Neutrophil (primary cell): Measurements from ENCODE around the gene RIPOR2.

Experiments used
- H3K27ac ChIP-seq: fragments of 200-600 bp; sonication (generic); 2 replicates; pipeline ENCODE4 v1.5.1; 2016; ENCODE audit warnings: mild to moderate bottlenecking, moderate library complexity
- H3K27me3 ChIP-seq: fragments of 200-600 bp; sonication (generic); 2 replicates; pipeline ENCODE4 v1.6.0; 2016; ENCODE audit warnings: mild to moderate bottlenecking
- H3K36me3 ChIP-seq: fragments of 200-600 bp; sonication (generic); 2 replicates; pipeline ENCODE4 v1.5.1; 2017
- H3K4me1 ChIP-seq, 2 experiments: fragments of 200-600 bp in 1 of 2; sonication (generic) in 1 of 2; 1 replicate in 1 of 2; 2 replicates in 1 of 2; pipeline versions ENCODE4 v1.5.1 to v1.6.1; 2013 to 2016; ENCODE audit warnings: low read depth in 1 of 2, low read length in 1 of 2, mild to moderate bottlenecking in 1 of 2, moderate library complexity in 1 of 2; ENCODE audit not compliant: control insufficient read depth in 1 of 2, insufficient read depth in 1 of 2
- H3K4me3 ChIP-seq, 2 experiments: fragments of 200-600 bp in 1 of 2; sonication (generic) in 1 of 2; 1 replicate in 1 of 2; 2 replicates in 1 of 2; pipeline ENCODE4 v1.5.1; 2013 to 2016; ENCODE audit warnings: low read depth in 1 of 2, low read length in 1 of 2, mild to moderate bottlenecking in 1 of 2, moderate library complexity in 1 of 2
- H3K9me3 ChIP-seq: fragments of 200-600 bp; sonication (generic); 2 replicates; pipeline ENCODE4 v1.5.1; 2016
- CTCF ChIP-seq: fragments of 200-600 bp; sonication (generic); IDR thresholded peaks from 2 replicates; pipeline ENCODE4 v1.5.1; 2016; ENCODE audit warnings: antibody characterized with exemption

The RIPOR2 gene

GRCh38 chr6:24961852-24962251, 26.1 kb upstream of the RIPOR2 start:
- Histone ChIP-seq H3K36me3 (no peaks in the 10 kb centered on the region), H3K27me3 (no peaks in the 10 kb centered on the region), H3K4me3 (no peak overlapping the region), H3K9me3 (no peaks in the 10 kb centered on the region), H3K4me1 (peaks cover 23 to 44% of the 10 kb centered on the region in 2 experiments), H3K27ac (no peak overlapping the region)
- TF ChIP-seq CTCF, result no peak

GRCh38 chr6:24960991-24961475, 25.3 kb upstream of the RIPOR2 start:
- Histone ChIP-seq H3K4me3 (no peak overlapping the region), H3K27ac (peak overlapping the region; percentile 34), H3K27me3 (no peaks in the 10 kb centered on the region), H3K9me3 (no peaks in the 10 kb centered on the region), H3K4me1 (peaks cover 26 to 44% of the 10 kb centered on the region in 2 experiments), H3K36me3 (no peaks in the 10 kb centered on the region)
- no peak for TF ChIP-seq CTCF

GRCh38 chr6:24959319-24959718, 23.6 kb upstream of the RIPOR2 start:
- H3K4me1 ChIP-seq, result peaks cover 37 to 58% of the 10 kb centered on the region in 2 experiments
- H3K9me3 ChIP-seq, result no peaks in the 10 kb centered on the region
- no peaks in the 10 kb centered on the region for H3K36me3 ChIP-seq
- no peak for TF ChIP-seq CTCF
- peak overlapping the region; percentile 81 for H3K27ac ChIP-seq
- no peak overlapping the region for H3K4me3 ChIP-seq
- H3K27me3 ChIP-seq, result no peaks in the 10 kb centered on the region

GRCh38 chr6:24957199-24957598, 21.4 kb upstream of the RIPOR2 start:
- H3K4me3 ChIP-seq, result no peak overlapping the region
- H3K27me3 ChIP-seq, result no peaks in the 10 kb centered on the region
- H3K4me1 ChIP-seq, result peaks cover 58 to 79% of the 10 kb centered on the region in 2 experiments

GRCh38 chr6:24953726-24954125, 18.0 kb upstream of the RIPOR2 start:
- no peak for TF ChIP-seq CTCF
- Histone ChIP-seq H3K27me3 (no peaks in the 10 kb centered on the region), H3K27ac (peak overlapping the region; percentile 99), H3K4me3 (no peak overlapping the region), H3K4me1 (peaks cover 78 to 83% of the 10 kb centered on the region in 2 experiments), H3K9me3 (no peaks in the 10 kb centered on the region), H3K36me3 (no peaks in the 10 kb centered on the region)

More at GRCh38 chr6:24957199-24957598, 21.4 kb upstream of the RIPOR2 start:
- Histone ChIP-seq H3K36me3 (no peaks in the 10 kb centered on the region), H3K9me3 (no peaks in the 10 kb centered on the region), H3K27ac (no peak overlapping the region)
- TF ChIP-seq CTCF, result no peak
